Osteocyte (in vitro differentiated cells): ENCODE data around the gene TALDO1. TPM values are rescaled to one million over a fixed set of nuclear protein-coding genes. Genes with fewer than 3 reads are reported as not detected.
A peak's percentile ranks its signal among the peaks of the same experiment; 100 is the strongest.

Experiments
- DNase-seq: peaks from one replicate; pipeline ENCODE4 v3.0.0; 2021; ENCODE audit warnings: mixed read lengths; ENCODE audit not compliant: unreplicated experiment; ENCODE audit errors: extremely low spot score
- H3K27ac Mint-ChIP-seq: one replicate; pipeline ENCODE4 v1.8.0; 2021; ENCODE audit warnings: mild to moderate bottlenecking, mixed read lengths; ENCODE audit not compliant: unreplicated experiment
- H3K27me3 Mint-ChIP-seq: one replicate; pipeline ENCODE4 v1.8.0; 2021; ENCODE audit warnings: mixed read lengths; ENCODE audit not compliant: unreplicated experiment
- H3K36me3 Mint-ChIP-seq: one replicate; pipeline ENCODE4 v1.8.0; 2021; ENCODE audit warnings: mixed read lengths; ENCODE audit not compliant: unreplicated experiment
- H3K4me1 Mint-ChIP-seq: one replicate; pipeline ENCODE4 v1.8.0; 2021; ENCODE audit warnings: mixed read lengths; ENCODE audit not compliant: unreplicated experiment
- H3K4me3 Mint-ChIP-seq: one replicate; pipeline ENCODE4 v1.8.0; 2021; ENCODE audit warnings: mild to moderate bottlenecking, moderate library complexity, mixed read lengths; ENCODE audit not compliant: unreplicated experiment
- H3K9me3 Mint-ChIP-seq: one replicate; pipeline ENCODE4 v1.8.0; 2021; ENCODE audit warnings: mixed read lengths; ENCODE audit not compliant: unreplicated experiment
- total RNA-seq: library from RNA; stranded (reverse); gene quantifications from 2 replicates; pipeline ENCODE4 v1.2.1, GENCODE V29; 2021
- TF ChIP-seq, protein P1 (sequence below): fragments of 200-600 bp; sonication (generic); IDR thresholded peaks from 2 replicates; pipeline ENCODE4 v1.5.0; 2021; ENCODE audit warnings: antibody characterized with exemption, mild to moderate bottlenecking, moderate library complexity

The TALDO1 gene
- total RNA-seq, 1 donor from 2014 or later: 171 TPM

GRCh38 chr11:812390-812789 is 65.1 kb downstream of the TALDO1 start:
- H3K4me1 Mint-ChIP-seq: peaks cover 30% of the 10 kb centered on the region
- H3K36me3 Mint-ChIP-seq: peaks cover 11% of the 10 kb centered on the region
- no peaks in the 10 kb centered on the region for H3K9me3 Mint-ChIP-seq
- no peak for DNase-seq
- H3K4me3 Mint-ChIP-seq: peak overlapping the region; percentile 45
- TF ChIP-seq, protein P1, sequence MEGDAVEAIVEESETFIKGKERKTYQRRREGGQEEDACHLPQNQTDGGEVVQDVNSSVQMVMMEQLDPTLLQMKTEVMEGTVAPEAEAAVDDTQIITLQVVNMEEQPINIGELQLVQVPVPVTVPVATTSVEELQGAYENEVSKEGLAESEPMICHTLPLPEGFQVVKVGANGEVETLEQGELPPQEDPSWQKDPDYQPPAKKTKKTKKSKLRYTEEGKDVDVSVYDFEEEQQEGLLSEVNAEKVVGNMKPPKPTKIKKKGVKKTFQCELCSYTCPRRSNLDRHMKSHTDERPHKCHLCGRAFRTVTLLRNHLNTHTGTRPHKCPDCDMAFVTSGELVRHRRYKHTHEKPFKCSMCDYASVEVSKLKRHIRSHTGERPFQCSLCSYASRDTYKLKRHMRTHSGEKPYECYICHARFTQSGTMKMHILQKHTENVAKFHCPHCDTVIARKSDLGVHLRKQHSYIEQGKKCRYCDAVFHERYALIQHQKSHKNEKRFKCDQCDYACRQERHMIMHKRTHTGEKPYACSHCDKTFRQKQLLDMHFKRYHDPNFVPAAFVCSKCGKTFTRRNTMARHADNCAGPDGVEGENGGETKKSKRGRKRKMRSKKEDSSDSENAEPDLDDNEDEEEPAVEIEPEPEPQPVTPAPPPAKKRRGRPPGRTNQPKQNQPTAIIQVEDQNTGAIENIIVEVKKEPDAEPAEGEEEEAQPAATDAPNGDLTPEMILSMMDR: no peak
- no peak overlapping the region for H3K27ac Mint-ChIP-seq
- no peaks in the 10 kb centered on the region for H3K27me3 Mint-ChIP-seq

- H3K4me3 Mint-ChIP-seq: no peak overlapping the region
- H3K27ac Mint-ChIP-seq: no peak overlapping the region
- TF ChIP-seq, protein P1: no peak
- peaks cover 11% of the 10 kb centered on the region for H3K36me3 Mint-ChIP-seq
- no peaks in the 10 kb centered on the region for H3K27me3 Mint-ChIP-seq
- no peak for DNase-seq
- peaks cover 26% of the 10 kb centered on the region for H3K4me1 Mint-ChIP-seq
- no peaks in the 10 kb centered on the region for H3K9me3 Mint-ChIP-seq
Observed at GRCh38 chr11:813072-813455, 65.8 kb downstream of the TALDO1 start.

DNA sequence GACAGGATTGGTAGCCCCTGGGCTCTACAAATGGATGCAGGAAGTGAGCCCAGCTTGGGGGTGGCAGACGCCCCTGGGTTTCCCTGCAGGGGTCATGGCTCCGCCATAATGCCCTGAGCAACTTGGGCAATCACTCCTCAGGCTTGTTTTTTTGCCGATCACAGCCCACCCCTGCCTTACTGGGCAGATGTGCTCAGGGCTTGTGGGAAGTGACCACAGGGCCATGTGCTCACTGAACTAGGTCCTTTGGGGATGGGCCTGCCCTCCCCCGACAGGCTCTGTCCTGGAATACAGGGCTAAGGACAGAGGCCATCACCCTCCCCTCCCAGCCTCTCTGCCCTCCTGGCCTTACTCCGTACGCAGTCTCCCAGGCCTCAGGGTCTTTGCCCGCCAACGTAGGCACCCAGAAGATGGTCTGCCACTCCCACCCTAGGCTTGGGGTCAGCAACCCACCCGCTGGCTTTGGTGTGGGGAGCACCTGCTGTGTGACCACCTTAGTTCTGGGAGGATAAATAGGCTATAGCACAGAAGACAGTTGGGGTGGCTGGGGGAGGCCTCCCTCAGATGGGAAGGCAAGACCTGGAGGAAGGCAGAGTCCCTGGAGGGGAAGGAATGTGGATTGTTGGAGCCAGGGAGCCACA is 66.3 kb downstream of the TALDO1 start:
- Mint-ChIP-seq H3K4me3 (no peak overlapping the region), H3K36me3 (peaks cover 11% of the 10 kb centered on the region), H3K27ac (no peak overlapping the region), H3K27me3 (no peaks in the 10 kb centered on the region), H3K9me3 (no peaks in the 10 kb centered on the region), H3K4me1 (peaks cover 24% of the 10 kb centered on the region)
- DNase-seq: no peak
- TF ChIP-seq, protein P1: no peak

Other genes with a start within 250 kb of the TALDO1 start
- 151 and 160 TPM in 2 replicates for gene RNH1, start 240.2 kb upstream of the TALDO1 start, total RNA-seq
- 68.3 and 69.4 TPM in 2 replicates for gene HRAS, start 211.9 kb upstream of the TALDO1 start, total RNA-seq
- gene LRRC56, start 209.9 kb upstream of the TALDO1 start, total RNA-seq: 3.2 and 3.7 TPM in 2 replicates
- gene LMNTD2, start 186.7 kb upstream of the TALDO1 start, total RNA-seq: 6.0 and 6.4 TPM in 2 replicates
- 8.0 and 9.3 TPM in 2 replicates for gene RASSF7, start 186.5 kb upstream of the TALDO1 start, total RNA-seq
- 31.5 TPM in 2 replicates for gene PHRF1, start 171.0 kb upstream of the TALDO1 start, total RNA-seq
- 14.4 and 15.4 TPM in 2 replicates for gene IRF7, start 131.5 kb upstream of the TALDO1 start, total RNA-seq
- not detected in 2 replicates for gene CDHR5, start 122.5 kb upstream of the TALDO1 start, total RNA-seq
- gene SCT, start 120.3 kb upstream of the TALDO1 start, total RNA-seq: not detected in 2 replicates
- gene DRD4, start 110.2 kb upstream of the TALDO1 start, total RNA-seq: 1.7 and 1.8 TPM in 2 replicates
- gene DEAF1, start 52.2 kb upstream of the TALDO1 start, total RNA-seq: 113 and 121 TPM in 2 replicates
- 43.9 and 45.2 TPM in 2 replicates for gene TMEM80, start 51.6 kb upstream of the TALDO1 start, total RNA-seq
- gene EPS8L2, start 41.2 kb upstream of the TALDO1 start, total RNA-seq: 32.4 and 39.3 TPM in 2 replicates
- 79.1 and 84.4 TPM in 2 replicates for gene GATD1, start 30.0 kb downstream of the TALDO1 start, total RNA-seq
- 0.21 and 0.27 TPM in 2 replicates for gene CEND1, start 42.6 kb downstream of the TALDO1 start, total RNA-seq
- 18.7 and 19.7 TPM in 2 replicates for gene SLC25A22, start 50.8 kb downstream of the TALDO1 start, total RNA-seq
- gene PIDD1, start 57.8 kb downstream of the TALDO1 start, total RNA-seq: 13.4 and 15.6 TPM in 2 replicates
- gene RPLP2, start 62.5 kb downstream of the TALDO1 start, total RNA-seq: 1,500 and 1,514 TPM in 2 replicates
- gene PNPLA2, start 71.5 kb downstream of the TALDO1 start, total RNA-seq: 83.8 and 96.4 TPM in 2 replicates
- 3.9 and 4.2 TPM in 2 replicates for gene CRACR2B, start 80.5 kb downstream of the TALDO1 start, total RNA-seq
- 377 and 379 TPM in 2 replicates for gene CD151, start 85.5 kb downstream of the TALDO1 start, total RNA-seq
- gene POLR2L, start 95.1 kb downstream of the TALDO1 start, total RNA-seq: 170 and 193 TPM in 2 replicates
- gene TSPAN4, start 95.4 kb downstream of the TALDO1 start, total RNA-seq: 163 and 175 TPM in 2 replicates
- gene CHID1, start 163.3 kb downstream of the TALDO1 start, total RNA-seq: 112 and 120 TPM in 2 replicates
- 96.7 and 102 TPM in 2 replicates for gene AP2A2, start 178.4 kb downstream of the TALDO1 start, total RNA-seq